Measurements from ENCODE around the gene PRPF6. TPM values are rescaled to one million over a fixed set of nuclear protein-coding genes. Genes with fewer than 3 reads are reported as not detected.
"Not testable (repeated sequence)": the region's sequence is repeated elsewhere in the genome, so short reads cannot be mapped to it uniquely, and the experiment has no call there.

Gene PRPF6
- total RNA-seq, 2 donors from 2014 or later, result 65.9 to 87.7 TPM

DNA sequence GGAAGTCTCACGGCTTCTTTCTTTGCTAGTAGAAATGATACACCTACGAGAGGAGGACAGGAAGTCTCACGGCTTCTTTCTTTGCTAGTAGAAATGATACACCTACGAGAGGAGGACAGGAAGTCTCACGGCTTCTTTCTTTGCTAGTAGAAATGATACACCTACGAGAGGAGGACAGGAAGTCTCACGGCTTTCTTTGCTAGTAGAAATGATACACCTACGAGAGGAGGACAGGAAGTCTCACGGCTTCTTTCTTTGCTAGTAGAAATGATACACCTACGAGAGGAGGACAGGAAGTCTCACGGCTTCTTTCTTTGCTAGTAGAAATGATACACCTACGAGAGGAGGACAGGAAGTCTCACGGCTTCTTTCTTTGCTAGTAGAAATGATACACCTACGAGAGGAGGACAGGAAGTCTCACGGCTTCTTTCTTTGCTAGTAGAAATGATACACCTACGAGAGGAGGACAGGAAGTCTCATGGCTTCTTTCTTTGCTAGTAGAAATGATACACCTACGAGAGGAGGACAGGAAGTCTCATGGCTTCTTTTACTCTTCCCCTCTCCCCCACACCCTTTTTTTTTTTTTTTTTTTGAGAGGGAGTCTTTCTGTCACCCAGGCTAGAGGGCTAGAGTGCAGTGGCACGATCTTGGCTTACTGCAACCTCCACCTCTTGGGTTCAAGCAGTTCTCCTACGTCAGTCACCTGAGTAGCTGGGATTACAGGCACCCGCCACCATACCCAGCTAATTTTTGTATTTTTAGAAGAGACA is 31.6 kb downstream of the PRPF6 start:
- not testable (repeated sequence) for H3K27me3 Mint-ChIP-seq; DNase-seq (ENCODE audit: low spot score); ATAC-seq; H3K9me3 Mint-ChIP-seq
- peaks cover 24% of the 10 kb centered on the region for H3K36me3 Mint-ChIP-seq
- peaks cover 20 to 24% of the 10 kb centered on the region in 2 donors for H3K4me1 Mint-ChIP-seq (ENCODE audit: low read depth in 2 of 2)
- peak overlapping the region; percentile 64 for H3K4me3 Mint-ChIP-seq
- peak overlapping the region; percentile 85 to 87 for H3K27ac Mint-ChIP-seq

DNA sequence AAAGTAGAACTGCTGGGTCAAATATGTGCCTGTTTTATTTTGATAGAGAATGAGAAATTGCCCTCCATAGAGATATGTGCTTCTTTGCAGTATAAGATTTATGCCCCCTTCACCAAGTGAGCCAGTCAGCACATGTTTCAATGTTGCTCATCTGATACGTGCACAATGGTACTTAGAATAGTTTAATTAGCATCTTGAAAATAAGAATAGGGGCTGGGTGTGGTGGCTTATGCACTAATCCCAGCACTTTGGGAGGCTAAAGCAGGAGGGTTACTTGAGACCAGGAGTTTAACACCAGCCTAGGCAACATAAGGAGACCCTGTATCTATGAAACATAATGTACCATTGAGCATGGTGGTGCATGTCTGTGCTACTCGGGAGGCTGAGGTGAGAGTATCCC is 34.7 kb downstream of the PRPF6 start:
- no peak overlapping the region for H3K27ac Mint-ChIP-seq
- DNase-seq (ENCODE audit: low spot score) (no peak), ATAC-seq (no peak)
- H3K36me3 Mint-ChIP-seq, result peaks cover 11% of the 10 kb centered on the region
- peaks cover 10 to 15% of the 10 kb centered on the region in 2 donors for H3K4me1 Mint-ChIP-seq (ENCODE audit: low read depth in 2 of 2)
- no peak overlapping the region for H3K4me3 Mint-ChIP-seq
- H3K9me3 Mint-ChIP-seq, result no peaks in the 10 kb centered on the region
- no peaks in the 10 kb centered on the region for H3K27me3 Mint-ChIP-seq

DNA sequence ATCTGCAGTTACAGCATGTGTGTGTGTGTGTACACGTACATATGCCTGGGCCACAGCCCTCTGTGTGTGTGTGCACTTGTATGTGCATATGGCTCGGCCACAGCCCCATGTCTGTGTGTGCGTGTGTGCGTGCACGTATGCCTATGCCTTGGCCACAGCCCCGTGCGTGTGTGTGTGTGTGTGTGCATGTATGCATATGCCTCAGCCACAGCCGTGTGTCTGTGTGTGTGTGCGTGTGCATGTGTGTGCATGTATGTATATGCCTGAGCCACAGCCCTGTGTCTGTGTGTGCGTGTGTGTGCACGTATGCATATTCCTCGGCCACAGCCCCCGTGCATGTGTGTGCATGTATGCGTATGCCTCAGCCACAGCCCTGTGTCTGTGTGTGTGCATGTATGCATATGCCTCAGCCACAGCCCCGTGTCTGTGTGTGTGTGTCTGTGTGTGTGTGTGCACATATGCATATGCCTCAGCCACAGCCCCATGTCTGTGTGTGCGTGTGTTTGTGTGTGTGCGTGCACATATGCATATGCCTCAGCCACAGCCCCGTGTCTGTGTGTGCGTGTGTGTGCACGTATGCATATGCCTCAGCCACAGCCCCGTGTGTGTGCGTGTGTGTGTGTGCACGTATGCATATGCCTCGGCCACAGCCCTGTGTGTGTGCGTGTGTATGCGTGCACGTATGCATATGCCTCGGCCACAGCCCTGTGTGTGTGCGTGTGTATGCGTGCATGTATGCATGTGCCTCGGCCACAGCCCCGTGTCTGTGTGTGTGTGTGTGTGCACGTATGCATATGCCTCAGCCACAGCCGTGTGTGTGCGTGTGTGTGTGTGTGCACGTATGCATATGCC is 40.4 kb downstream of the PRPF6 start:
- Mint-ChIP-seq H3K4me1 (ENCODE audit: low read depth in 2 of 2) (peaks cover 0 to 4% of the 10 kb centered on the region in 2 donors), H3K27ac (no peak overlapping the region), H3K36me3 (peaks cover 6% of the 10 kb centered on the region), H3K4me3 (no peak overlapping the region), H3K27me3 (no peaks in the 10 kb centered on the region), H3K9me3 (no peaks in the 10 kb centered on the region)
- ATAC-seq (no peak), DNase-seq (ENCODE audit: low spot score) (no peak)

DNA sequence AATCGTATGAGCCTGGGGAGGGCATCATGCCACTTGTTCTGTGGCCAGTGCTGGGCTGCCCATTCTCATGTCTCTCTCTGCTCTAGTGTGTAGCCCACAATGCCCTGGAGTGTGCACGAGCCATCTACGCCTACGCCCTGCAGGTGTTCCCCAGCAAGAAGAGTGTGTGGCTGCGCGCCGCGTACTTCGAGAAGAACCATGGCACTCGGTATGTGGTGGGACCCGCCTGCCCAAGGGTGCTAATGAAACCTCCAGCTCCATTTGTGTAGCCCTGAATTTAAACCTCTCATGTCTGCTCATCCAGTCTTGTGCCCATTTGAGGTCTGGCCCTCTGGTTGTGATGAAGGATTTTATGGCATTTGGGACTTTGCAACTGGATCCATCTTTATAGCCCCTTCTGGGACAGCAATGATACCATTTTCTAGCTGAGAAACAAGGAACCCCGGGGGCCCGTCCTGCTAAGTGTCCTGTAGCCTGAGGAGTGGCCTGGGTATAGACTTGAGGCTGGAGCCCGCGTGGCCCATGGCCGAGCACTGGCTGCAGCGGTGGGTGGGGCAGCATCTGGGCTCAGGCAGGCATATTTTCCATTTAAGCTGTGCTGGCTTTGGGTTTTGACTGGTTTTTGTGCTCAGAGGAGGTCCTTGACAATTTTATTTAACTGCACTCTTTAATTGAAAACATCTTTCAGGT is 41.9 kb downstream of the PRPF6 start:
- Mint-ChIP-seq H3K27me3 (no peaks in the 10 kb centered on the region), H3K36me3 (peaks cover under 1% of the 10 kb centered on the region), H3K4me3 (no peak overlapping the region), H3K4me1 (ENCODE audit: low read depth in 2 of 2) (peaks cover 0 to 4% of the 10 kb centered on the region in 2 donors), H3K9me3 (no peaks in the 10 kb centered on the region), H3K27ac (no peak overlapping the region)
- no peak for ATAC-seq
- no peak for DNase-seq (ENCODE audit: low spot score)

DNA sequence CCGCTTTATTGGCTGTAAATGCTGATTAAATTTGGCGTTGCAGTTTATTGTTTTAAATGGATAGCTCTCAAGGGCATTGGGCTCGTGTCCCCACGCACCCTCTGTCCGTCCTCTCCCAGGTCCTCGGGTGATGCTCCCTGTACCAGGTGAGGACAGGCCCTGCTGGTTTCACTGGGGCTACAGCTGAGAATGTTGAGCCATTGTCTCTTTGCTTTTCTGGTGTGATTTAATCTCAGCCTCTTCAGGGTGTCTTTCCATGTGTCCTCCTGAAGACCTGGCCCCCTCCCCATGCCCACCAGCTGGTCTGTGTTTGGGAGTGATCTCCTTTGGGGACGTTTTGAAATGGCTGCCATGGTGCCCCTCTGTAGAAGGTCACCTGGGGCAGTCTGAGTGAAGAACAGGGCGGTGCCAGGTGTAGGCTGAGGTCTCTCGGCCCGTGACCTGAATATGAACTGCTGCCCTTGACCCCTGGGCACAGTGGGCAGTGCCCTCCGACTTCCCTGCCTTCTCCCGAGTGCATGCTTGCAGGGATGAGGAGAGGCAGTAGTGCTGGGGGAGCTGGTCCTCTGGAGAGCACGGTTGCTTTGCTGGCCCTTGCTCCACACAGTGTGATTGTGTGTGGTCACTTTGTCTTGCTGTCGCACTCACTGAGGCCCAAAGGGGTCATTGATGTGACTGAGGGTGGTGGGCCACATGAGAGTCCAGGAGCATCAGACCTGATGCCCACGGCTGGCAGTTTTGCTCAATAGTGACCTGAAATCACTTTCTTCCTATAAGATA is 42.6 kb downstream of the PRPF6 start:
- Mint-ChIP-seq H3K4me3 (no peak overlapping the region), H3K4me1 (ENCODE audit: low read depth in 2 of 2) (peaks cover 0 to 4% of the 10 kb centered on the region in 2 donors), H3K27ac (no peak overlapping the region), H3K36me3 (no peaks in the 10 kb centered on the region), H3K9me3 (no peaks in the 10 kb centered on the region), H3K27me3 (no peaks in the 10 kb centered on the region)
- no peak for ATAC-seq
- no peak for DNase-seq (ENCODE audit: low spot score)

DNA sequence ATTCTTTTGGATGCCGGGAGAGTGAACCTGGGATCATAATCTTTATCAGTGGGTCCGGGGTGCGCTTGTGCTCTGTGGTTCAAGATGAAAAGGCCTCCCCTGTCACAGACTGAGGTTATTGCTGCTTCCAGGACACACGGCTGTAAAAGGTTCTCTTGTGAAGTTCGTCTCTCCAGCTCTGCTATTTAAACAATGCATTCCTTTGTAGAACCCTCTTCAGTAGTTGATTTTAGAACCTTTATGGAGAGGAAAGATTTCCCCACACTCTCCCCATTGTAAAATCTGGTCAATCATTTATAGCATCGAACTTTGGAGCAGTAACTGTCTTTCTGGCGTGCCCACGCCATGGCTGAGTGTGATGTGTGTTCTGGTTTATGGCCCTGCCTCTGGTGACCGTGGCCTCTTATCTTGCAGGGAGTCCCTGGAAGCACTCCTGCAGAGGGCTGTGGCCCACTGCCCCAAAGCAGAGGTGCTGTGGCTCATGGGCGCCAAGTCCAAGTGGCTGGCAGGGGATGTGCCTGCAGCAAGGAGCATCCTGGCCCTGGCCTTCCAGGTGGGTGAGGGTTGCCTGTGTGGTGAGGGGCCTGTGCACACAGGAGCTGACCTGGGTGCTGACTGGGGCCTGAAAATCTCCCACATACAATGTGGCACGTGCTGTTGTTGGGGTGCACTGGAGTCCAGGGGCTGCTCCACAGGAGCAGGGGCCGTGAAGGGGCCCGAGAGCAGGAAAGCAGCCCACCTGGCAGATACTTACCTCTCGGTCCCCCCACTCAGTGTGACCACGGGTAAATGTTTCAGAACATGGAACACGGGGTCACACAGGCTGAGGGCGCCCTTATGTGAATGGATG is 43.4 kb downstream of the PRPF6 start:
- Mint-ChIP-seq H3K9me3 (no peaks in the 10 kb centered on the region), H3K36me3 (no peaks in the 10 kb centered on the region), H3K4me1 (ENCODE audit: low read depth in 2 of 2) (peaks cover 0 to 4% of the 10 kb centered on the region in 2 donors), H3K4me3 (no peak overlapping the region), H3K27ac (no peak overlapping the region), H3K27me3 (no peaks in the 10 kb centered on the region)
- DNase-seq (ENCODE audit: low spot score) (no peak), ATAC-seq (no peak)

DNA sequence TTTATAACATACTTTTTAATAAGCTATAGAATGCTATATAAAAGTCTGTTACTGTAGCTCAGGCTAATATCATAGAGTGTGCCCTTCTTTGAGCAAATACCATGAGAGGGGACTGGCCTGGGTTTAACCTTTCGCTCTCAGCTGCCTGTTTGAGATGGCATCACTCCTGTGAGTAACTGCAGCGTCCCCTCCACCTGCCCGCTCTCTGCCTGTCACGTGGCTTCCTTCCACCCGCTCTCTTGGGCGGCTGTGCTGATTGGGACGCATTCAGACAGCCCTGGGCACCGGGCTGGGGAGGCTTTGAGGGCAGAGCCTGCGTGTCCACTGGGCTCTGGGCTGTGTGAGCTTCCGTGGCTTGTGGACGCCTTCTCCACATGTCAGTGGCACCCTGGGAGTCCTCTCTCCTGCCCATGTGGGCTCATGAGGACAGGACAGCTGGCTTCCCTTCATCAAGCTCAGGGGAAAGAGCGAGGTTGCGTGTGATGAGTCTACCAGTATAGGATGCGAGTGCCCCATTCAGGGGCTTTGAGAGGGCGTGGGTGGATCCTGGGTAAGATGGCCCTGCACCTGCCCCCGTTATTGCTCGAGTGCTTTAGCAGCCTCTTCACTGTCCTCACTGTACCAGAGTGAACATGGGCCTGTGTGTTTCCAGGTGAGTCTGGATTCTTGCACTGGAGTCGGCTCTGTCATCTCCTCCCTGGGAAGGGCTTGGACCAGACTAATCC is 44.3 kb downstream of the PRPF6 start:
- Mint-ChIP-seq H3K27ac (no peak overlapping the region), H3K4me3 (no peak overlapping the region), H3K9me3 (no peaks in the 10 kb centered on the region), H3K27me3 (no peaks in the 10 kb centered on the region), H3K4me1 (ENCODE audit: low read depth in 2 of 2) (no peaks in the 10 kb centered on the region), H3K36me3 (no peaks in the 10 kb centered on the region)
- ATAC-seq (no peak), DNase-seq (ENCODE audit: low spot score) (no peak)

DNA sequence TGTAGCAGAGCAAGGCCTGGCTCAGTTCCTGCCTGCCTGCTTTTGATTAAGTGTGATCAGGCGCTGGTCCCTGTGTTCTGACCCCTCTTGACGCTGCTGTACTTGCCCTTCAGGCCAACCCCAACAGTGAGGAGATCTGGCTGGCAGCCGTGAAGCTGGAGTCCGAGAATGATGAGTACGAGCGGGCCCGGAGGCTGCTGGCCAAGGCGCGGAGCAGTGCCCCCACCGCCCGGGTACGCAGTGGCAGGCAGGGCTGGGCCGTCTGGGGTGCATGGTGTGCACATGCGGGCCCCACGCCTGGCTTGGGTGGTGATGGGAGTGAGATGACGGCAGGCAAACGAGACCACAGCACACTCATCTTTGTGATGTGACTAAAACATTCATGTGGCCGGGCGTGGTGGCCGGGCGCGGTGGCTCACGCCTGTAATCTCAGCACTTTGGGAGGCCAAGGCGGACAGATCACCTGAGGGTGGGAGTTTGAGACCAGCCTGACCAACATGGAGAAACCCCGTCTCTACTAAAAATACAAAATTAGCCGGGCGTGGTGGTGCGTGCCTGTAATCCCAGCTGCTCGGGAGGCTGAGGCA is 45.0 kb downstream of the PRPF6 start:
- Mint-ChIP-seq H3K4me3 (no peak overlapping the region), H3K36me3 (no peaks in the 10 kb centered on the region), H3K27me3 (no peaks in the 10 kb centered on the region), H3K27ac (no peak overlapping the region), H3K9me3 (no peaks in the 10 kb centered on the region), H3K4me1 (ENCODE audit: low read depth in 2 of 2) (no peaks in the 10 kb centered on the region)
- ATAC-seq (no peak), DNase-seq (ENCODE audit: low spot score) (no peak)

DNA sequence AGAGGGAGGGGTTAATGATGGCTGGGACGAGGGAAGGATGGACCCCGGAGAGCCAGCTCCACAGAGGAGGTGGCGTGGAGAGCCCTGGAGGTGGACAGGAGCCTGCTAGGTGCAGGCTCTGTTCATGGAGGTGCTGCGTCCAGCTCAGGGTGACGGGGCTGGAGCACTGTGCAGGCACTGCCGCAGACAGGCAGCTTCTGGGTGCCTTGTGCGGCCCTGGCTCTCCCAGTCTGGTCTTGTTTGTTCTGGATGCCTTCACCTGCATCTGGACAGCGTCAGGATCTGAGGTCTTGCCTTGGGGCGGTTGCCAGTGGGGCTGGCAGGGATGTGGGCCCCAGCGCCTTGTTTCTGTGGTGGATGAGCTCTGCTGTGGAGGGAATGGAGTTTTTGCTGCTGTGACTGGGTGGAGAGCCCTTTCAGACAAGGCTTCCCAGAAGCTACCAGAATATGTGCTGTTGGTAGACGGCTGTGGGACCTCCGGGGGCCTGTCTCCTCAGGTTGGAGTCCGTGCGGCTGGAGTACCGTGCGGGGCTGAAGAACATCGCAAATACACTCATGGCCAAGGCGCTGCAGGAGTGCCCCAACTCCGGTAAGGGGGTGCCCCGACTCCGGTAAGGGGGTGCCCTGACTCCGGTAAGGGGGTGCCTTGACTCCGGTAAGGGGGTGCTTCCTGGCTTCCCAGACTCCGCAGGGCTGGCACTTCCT is 47.2 kb downstream of the PRPF6 start:
- no peaks in the 10 kb centered on the region for H3K27me3 Mint-ChIP-seq
- no peaks in the 10 kb centered on the region for H3K4me1 Mint-ChIP-seq (ENCODE audit: low read depth in 2 of 2)
- no peaks in the 10 kb centered on the region for H3K36me3 Mint-ChIP-seq
- no peak overlapping the region for H3K27ac Mint-ChIP-seq
- no peaks in the 10 kb centered on the region for H3K9me3 Mint-ChIP-seq
- ATAC-seq (no peak), DNase-seq (ENCODE audit: low spot score) (no peak)
- no peak overlapping the region for H3K4me3 Mint-ChIP-seq

DNA sequence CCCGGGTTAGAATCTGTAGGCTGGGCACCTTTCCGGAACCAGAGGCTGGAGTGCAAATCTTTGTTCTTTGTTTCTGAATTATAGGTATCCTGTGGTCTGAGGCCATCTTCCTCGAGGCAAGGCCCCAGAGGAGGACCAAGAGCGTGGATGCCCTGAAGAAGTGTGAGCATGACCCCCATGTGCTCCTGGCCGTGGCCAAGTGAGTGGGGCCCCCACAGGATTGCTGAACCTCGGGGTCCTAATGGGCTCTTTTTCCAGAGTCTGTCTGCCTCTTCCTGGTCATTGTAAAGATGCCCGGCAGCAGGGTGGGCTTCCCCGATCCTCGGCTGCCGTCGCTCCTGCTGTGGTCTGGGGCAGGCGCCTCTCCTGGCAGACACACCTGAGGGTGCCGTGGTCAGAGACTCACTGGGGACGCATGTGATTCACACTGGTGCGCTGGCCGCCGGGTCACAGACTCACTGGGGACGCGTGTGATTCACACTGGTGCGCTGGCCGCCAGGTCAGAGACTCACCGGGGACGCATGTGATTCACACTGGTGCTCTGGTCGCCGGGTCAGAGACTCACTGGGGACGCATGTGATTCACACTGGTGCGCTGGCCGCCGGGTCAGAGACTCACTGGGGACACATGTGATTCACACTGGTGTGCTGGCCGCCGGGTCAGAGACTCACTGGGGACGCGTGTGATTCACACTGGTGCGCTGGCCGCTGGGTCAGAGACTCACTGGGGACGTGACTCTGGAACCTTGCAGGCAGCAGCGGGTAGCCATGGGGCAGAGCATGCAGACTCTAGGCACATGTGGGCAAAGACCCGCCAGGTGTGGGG is 48.6 kb downstream of the PRPF6 start:
- H3K9me3 Mint-ChIP-seq, result no peaks in the 10 kb centered on the region
- no peak for ATAC-seq
- H3K27ac Mint-ChIP-seq, result no peak overlapping the region
- H3K4me1 Mint-ChIP-seq (ENCODE audit: low read depth in 2 of 2), result peaks cover 0 to 5% of the 10 kb centered on the region in 2 donors
- H3K27me3 Mint-ChIP-seq, result no peaks in the 10 kb centered on the region
- DNase-seq (ENCODE audit: low spot score), result no peak
- H3K36me3 Mint-ChIP-seq, result no peaks in the 10 kb centered on the region
- no peak overlapping the region for H3K4me3 Mint-ChIP-seq

Measured in natural killer cell treated with Interleukin-12 subunit alpha and Interleukin-12 subunit beta and Interleukin-15 and Interleukin-18, amount 100 ng/mL, for 72 hours (primary cell).